Smooth muscle cell (in vitro differentiated cells): ENCODE results near the gene PBLD. TPM values are rescaled to one million over a fixed set of nuclear protein-coding genes. Genes with fewer than 3 reads are reported as not detected.

ENCODE experiments used
- DNase-seq: peaks from one replicate; lab custom pipeline; 2025; ENCODE audit not compliant: unreplicated experiment; lab: John Stamatoyannopoulos, UW
- H2AFZ ChIP-seq: fragments of 200-600 bp; sonication (generic); 2 replicates; pipeline ENCODE4 v1.6.0; 2016; ENCODE audit warnings: antibody characterized with exemption, low read depth, mild to moderate bottlenecking
- H3F3A ChIP-seq: fragments of 200-600 bp; sonication (generic); 2 replicates; pipeline ENCODE4 v1.6.0; 2017; ENCODE audit warnings: antibody characterized with exemption, low read depth
- H3K27ac ChIP-seq: fragments of 200-600 bp; sonication (generic); 2 replicates; pipeline ENCODE4 v1.5.1; 2016; ENCODE audit warnings: low read depth, mild to moderate bottlenecking
- H3K27me3 ChIP-seq: fragments of 200-600 bp; sonication (generic); 2 replicates; pipeline ENCODE4 v1.6.1; 2016; ENCODE audit warnings: low read depth, mild to moderate bottlenecking
- H3K36me3 ChIP-seq: fragments of 200-600 bp; sonication (generic); 2 replicates; pipeline ENCODE4 v1.5.1; 2016; ENCODE audit warnings: low read depth
- H3K4me1 ChIP-seq: fragments of 200-600 bp; sonication (generic); 2 replicates; pipeline ENCODE4 v1.5.1; 2016; ENCODE audit warnings: low read depth
- H3K4me2 ChIP-seq: fragments of 200-600 bp; sonication (generic); 2 replicates; pipeline ENCODE4 v1.6.0; 2016; ENCODE audit warnings: mild to moderate bottlenecking
- H3K4me3 ChIP-seq: fragments of 200-600 bp; sonication (generic); 2 replicates; pipeline ENCODE4 v1.5.1; 2016; ENCODE audit warnings: mild to moderate bottlenecking
- H3K79me2 ChIP-seq: fragments of 200-600 bp; sonication (generic); 2 replicates; pipeline ENCODE4 v1.6.0; 2016; ENCODE audit warnings: low read depth, mild to moderate bottlenecking
- H3K9ac ChIP-seq: fragments of 200-600 bp; sonication (generic); 2 replicates; pipeline ENCODE4 v1.6.0; 2016; ENCODE audit warnings: low read depth
- H3K9me3 ChIP-seq: fragments of 200-600 bp; sonication (generic); replicated peaks from 2 replicates; pipeline ENCODE4 v1.5.1; 2016; ENCODE audit warnings: low read depth
- H4K20me1 ChIP-seq: fragments of 200-600 bp; sonication (generic); 2 replicates; pipeline ENCODE4 v1.6.0; 2016; ENCODE audit warnings: low read depth
- WGBS: methylation state at CpG from one replicate; pipeline ENCODE4 v1.1.7; 2016; ENCODE audit warnings: low lambda C conversion rate; 5-methylcytosine and 5-hydroxymethylcytosine counted together
- polyA plus RNA-seq: library from polyadenylated mRNA; unstranded; fragments of >200 nt; fragmentation: Nextera tagmentation; extraction: Ambion mirVana; gene quantifications from 2 replicates; pipeline ENCODE4 v1.2.1, GENCODE V29; 2016
- total RNA-seq: library from RNA; depleted of rRNA; stranded (reverse); fragments of >200 nt; gene quantifications from 2 replicates; pipeline ENCODE4 v1.2.3, GENCODE V29; 2014
- TF ChIP-seq, protein P1 (sequence below): fragments of 200-600 bp; sonication (generic); IDR thresholded peaks from 2 replicates; pipeline ENCODE4 v1.5.1; 2017; ENCODE audit warnings: borderline replicate concordance, mild to moderate bottlenecking, antibody characterized with exemption; ENCODE audit not compliant: insufficient read depth, poor library complexity, severe bottlenecking

PBLD gene
- total and polyA plus RNA-seq, 2 experiments from 2014 or later = 2.3 to 5.6 TPM

DNA sequence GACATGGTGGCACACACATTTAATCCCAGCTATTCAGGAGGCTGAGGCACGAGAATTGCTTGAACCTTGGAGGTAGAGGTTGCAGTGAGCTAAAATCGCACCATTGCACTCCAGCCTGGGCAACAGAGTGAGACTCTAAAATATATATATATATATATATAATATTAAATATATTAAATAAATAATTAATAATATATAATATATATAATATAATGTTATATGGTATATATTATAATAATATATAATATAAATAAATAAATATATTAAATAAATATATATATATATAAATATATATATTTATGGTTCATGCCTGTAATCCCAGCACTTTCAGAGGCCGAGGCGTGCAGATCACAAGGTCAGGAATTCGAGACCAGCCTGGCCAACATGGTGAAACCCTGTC lies 33.9 kb upstream of the PBLD start:
- Histone ChIP-seq H3F3A (no peaks in the 10 kb centered on the region), H3K27me3 (no peaks in the 10 kb centered on the region), H2AFZ (no peak overlapping the region), H3K27ac (no peak overlapping the region), H3K9ac (no peak overlapping the region), H3K79me2 (no peaks in the 10 kb centered on the region), H3K4me2 (no peak overlapping the region), H3K4me1 (no peaks in the 10 kb centered on the region), H3K36me3 (peaks cover 18% of the 10 kb centered on the region), H3K4me3 (no peak overlapping the region), H4K20me1 (no peaks in the 10 kb centered on the region), H3K9me3 (peaks cover under 1% of the 10 kb centered on the region)
- WGBS = 97% methylated on average over 5 of the region's 5 CpGs
- DNase-seq = no peak
- TF ChIP-seq, protein P1, sequence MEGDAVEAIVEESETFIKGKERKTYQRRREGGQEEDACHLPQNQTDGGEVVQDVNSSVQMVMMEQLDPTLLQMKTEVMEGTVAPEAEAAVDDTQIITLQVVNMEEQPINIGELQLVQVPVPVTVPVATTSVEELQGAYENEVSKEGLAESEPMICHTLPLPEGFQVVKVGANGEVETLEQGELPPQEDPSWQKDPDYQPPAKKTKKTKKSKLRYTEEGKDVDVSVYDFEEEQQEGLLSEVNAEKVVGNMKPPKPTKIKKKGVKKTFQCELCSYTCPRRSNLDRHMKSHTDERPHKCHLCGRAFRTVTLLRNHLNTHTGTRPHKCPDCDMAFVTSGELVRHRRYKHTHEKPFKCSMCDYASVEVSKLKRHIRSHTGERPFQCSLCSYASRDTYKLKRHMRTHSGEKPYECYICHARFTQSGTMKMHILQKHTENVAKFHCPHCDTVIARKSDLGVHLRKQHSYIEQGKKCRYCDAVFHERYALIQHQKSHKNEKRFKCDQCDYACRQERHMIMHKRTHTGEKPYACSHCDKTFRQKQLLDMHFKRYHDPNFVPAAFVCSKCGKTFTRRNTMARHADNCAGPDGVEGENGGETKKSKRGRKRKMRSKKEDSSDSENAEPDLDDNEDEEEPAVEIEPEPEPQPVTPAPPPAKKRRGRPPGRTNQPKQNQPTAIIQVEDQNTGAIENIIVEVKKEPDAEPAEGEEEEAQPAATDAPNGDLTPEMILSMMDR = no peak

DNA sequence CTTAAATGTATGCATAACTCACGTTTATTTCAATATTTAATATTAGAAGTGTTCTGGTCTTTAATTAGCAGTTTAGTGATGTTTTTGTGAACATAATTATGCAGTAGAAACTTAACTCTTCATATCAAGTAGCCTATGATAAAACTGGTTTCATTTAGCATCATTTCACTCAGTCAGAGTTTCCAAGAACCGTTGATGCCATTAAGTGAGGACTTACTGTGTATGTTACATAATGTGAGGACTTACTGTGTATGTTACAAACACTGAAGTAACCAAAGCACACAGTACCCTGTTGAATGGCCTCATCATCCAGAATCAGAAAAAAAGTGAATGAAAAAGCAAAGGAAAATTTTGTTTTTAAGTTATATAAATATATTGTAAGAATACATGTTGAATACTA lies 32.9 kb upstream of the PBLD start:
- H3K9me3 ChIP-seq = no peaks in the 10 kb centered on the region
- peaks cover 18% of the 10 kb centered on the region for H3K36me3 ChIP-seq
- 92% methylated on average over 2 of the region's 2 CpGs for WGBS
- H3K4me3 ChIP-seq = no peak overlapping the region
- TF ChIP-seq, protein P1 = no peak
- no peaks in the 10 kb centered on the region for H3K27me3 ChIP-seq
- H3F3A ChIP-seq = no peaks in the 10 kb centered on the region
- no peak overlapping the region for H3K9ac ChIP-seq
- no peak overlapping the region for H2AFZ ChIP-seq
- H3K27ac ChIP-seq = no peak overlapping the region
- H4K20me1 ChIP-seq = no peaks in the 10 kb centered on the region
- DNase-seq = no peak
- H3K79me2 ChIP-seq = no peaks in the 10 kb centered on the region
- no peaks in the 10 kb centered on the region for H3K4me1 ChIP-seq
- no peak overlapping the region for H3K4me2 ChIP-seq

DNA sequence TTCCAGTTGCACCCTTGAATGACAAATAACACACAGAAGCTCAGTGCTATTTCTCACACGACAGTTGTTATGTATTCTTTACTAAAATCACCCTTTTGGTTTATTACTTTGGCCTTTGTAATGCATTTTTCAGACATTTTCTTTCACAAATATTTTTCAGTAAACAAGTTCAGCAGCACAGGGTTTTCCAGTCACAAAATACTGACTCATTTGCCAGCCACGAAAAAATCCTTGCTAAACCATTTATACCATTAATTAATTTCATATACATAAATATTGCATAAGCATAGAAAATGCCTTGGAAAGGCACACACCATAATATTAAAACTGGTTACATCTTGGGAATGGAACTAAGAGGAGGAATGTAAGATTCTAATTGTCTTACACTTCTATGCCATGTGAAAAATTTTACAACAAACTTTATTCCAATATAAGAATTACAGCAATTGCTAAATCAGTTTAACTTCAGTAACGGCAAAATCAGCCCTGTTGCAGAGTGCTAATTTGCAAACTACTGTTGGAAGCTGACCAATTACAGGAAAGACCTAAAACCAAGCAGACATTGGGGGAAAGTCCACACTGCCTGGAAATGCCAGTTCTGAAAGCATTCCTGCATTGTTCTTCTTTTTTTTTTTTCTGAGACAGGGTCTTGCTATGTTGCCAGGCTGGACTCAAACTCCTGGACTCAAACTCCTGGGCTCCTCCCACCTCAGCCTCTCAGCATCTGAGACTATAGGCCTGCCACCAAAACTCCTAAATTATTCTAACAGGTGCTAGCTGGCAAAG lies 31.6 kb upstream of the PBLD start:
- peaks cover 18% of the 10 kb centered on the region for H3K36me3 ChIP-seq
- no peaks in the 10 kb centered on the region for H3K4me1 ChIP-seq
- H3K27me3 ChIP-seq = no peaks in the 10 kb centered on the region
- no peak for DNase-seq
- no peak overlapping the region for H2AFZ ChIP-seq
- no peaks in the 10 kb centered on the region for H3K9me3 ChIP-seq
- H3F3A ChIP-seq = no peaks in the 10 kb centered on the region
- no peak overlapping the region for H3K27ac ChIP-seq
- TF ChIP-seq, protein P1 = no peak
- no peak overlapping the region for H3K9ac ChIP-seq
- no peak overlapping the region for H3K4me3 ChIP-seq
- no peaks in the 10 kb centered on the region for H3K79me2 ChIP-seq
- no peak overlapping the region for H3K4me2 ChIP-seq
- H4K20me1 ChIP-seq = no peaks in the 10 kb centered on the region
- 88% methylated on average over 3 of the region's 3 CpGs for WGBS

DNA sequence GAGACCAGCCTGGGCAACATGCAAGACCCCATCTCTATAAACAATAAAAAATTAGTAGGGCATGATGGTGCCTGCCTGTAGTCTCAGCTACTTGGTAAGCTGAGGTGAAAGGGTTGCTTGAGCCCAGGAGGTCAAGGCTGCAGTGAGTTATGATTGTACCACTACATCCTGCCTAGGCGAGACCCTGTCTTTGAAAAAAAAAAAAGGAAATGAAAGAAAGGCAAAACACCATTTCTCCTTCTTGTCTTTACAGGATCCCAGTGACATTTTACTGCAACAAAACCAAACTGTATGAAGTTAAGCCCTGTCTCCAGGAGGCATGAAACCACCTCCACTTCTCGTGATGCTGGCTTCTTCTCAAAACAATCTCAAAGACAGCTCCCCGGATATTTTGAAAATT lies 29.9 kb upstream of the PBLD start:
- DNase-seq = no peak
- Histone ChIP-seq H3K36me3 (peaks cover 18% of the 10 kb centered on the region), H3K4me1 (no peaks in the 10 kb centered on the region), H3K9ac (no peak overlapping the region), H3F3A (no peaks in the 10 kb centered on the region), H3K27ac (no peak overlapping the region), H3K9me3 (no peaks in the 10 kb centered on the region), H3K4me2 (no peak overlapping the region), H2AFZ (no peak overlapping the region), H3K79me2 (no peaks in the 10 kb centered on the region), H3K27me3 (no peaks in the 10 kb centered on the region), H4K20me1 (no peaks in the 10 kb centered on the region), H3K4me3 (no peak overlapping the region)
- 96% methylated on average over 3 of the region's 3 CpGs for WGBS
- TF ChIP-seq, protein P1 = no peak
